AG09309 (cell line): ENCODE data around the gene ADIPOR2.

Experiments used
- DNase-seq: peaks from one replicate; pipeline ENCODE4 v3.0.0-alpha.2; 2010; ENCODE audit warnings: low read depth
- H3K4me3 ChIP-seq: 2 replicates; pipeline ENCODE4 v1.5.1; 2011; ENCODE audit warnings: mild to moderate bottlenecking, low read depth, low read length, moderate library complexity; ENCODE audit not compliant: control insufficient read depth
- CTCF ChIP-seq: IDR thresholded peaks from 2 replicates; pipeline ENCODE4 v1.5.1; 2011; ENCODE audit warnings: mild to moderate bottlenecking, low read depth, low read length, inconsistent platforms; ENCODE audit not compliant: insufficient read depth, control insufficient read depth; ENCODE audit errors: missing control alignments

ADIPOR2 gene

GRCh38 chr12:1807087-1807860 lies 116.4 kb downstream of the ADIPOR2 start:
- DNase-seq: no peak
- no peak for TF ChIP-seq CTCF

GRCh38 chr12:1808036-1808797 lies 117.3 kb downstream of the ADIPOR2 start:
- no peak for DNase-seq
- no peak for TF ChIP-seq CTCF
- no peak overlapping the region for H3K4me3 ChIP-seq

More at GRCh38 chr12:1807087-1807860, 116.4 kb downstream of the ADIPOR2 start:
- H3K4me3 ChIP-seq: no peak overlapping the region

GRCh38 chr12:1808798-1809480 lies 118.1 kb downstream of the ADIPOR2 start:
- no peak for DNase-seq
- H3K4me3 ChIP-seq: no peak overlapping the region
- TF ChIP-seq CTCF: no peak

- no peak for TF ChIP-seq CTCF
- no peak for DNase-seq
- H3K4me3 ChIP-seq: no peak overlapping the region
Observed at GRCh38 chr12:1809591-1810190, 118.8 kb downstream of the ADIPOR2 start.

GRCh38 chr12:1810201-1810930 lies 119.5 kb downstream of the ADIPOR2 start:
- H3K4me3 ChIP-seq: no peak overlapping the region
- DNase-seq: no peak
- TF ChIP-seq CTCF: no peak

- no peak for DNase-seq
- H3K4me3 ChIP-seq: no peak overlapping the region
- no peak for TF ChIP-seq CTCF
Observed at GRCh38 chr12:1810931-1811280, 120.0 kb downstream of the ADIPOR2 start.
